IMR-90 (cell line): Measurements from ENCODE around the gene OR5AC2.

Source experiments
- CEBPB ChIP-seq: IDR thresholded peaks from 2 replicates; pipeline ENCODE4 v1.6.1; 2012; ENCODE audit warnings: low read depth, low read length, improper control_type of control experiment
- FOS ChIP-seq: fragments of 150-350 bp; IDR thresholded peaks from 2 replicates; pipeline ENCODE4 v1.6.1; 2016; ENCODE audit warnings: low read depth, low read length
- MAFK ChIP-seq: IDR thresholded peaks from 2 replicates; pipeline ENCODE4 v1.6.1; 2012; ENCODE audit warnings: low read depth, low read length, improper control_type of control experiment
- NFE2L2 ChIP-seq: fragments of 150-350 bp; IDR thresholded peaks from 2 replicates; pipeline ENCODE4 v1.6.1; 2016; ENCODE audit warnings: low read depth, mild to moderate bottlenecking, low read length
- POLR2A ChIP-seq: IDR thresholded peaks from 2 replicates; pipeline ENCODE4 v1.6.1; 2012; ENCODE audit warnings: mild to moderate bottlenecking, low read depth, low read length
- RAD21 ChIP-seq: IDR thresholded peaks from 2 replicates; pipeline ENCODE4 v1.6.1; 2012; ENCODE audit warnings: low read length, improper control_type of control experiment
- RCOR1 ChIP-seq: IDR thresholded peaks from 2 replicates; pipeline ENCODE4 v1.6.1; 2012; ENCODE audit warnings: mild to moderate bottlenecking, low read length, improper control_type of control experiment; ENCODE audit not compliant: insufficient replicate concordance
- RFX5 ChIP-seq: IDR thresholded peaks from 2 replicates; pipeline ENCODE4 v1.8.0; 2012; ENCODE audit warnings: low read depth, mild to moderate bottlenecking, low read length, moderate library complexity
- SMC3 ChIP-seq: fragments of 150-350 bp; IDR thresholded peaks from 2 replicates; pipeline ENCODE4 v1.6.1; 2016; ENCODE audit warnings: low read depth, mild to moderate bottlenecking, antibody characterized with exemption, low read length, moderate library complexity
- USF2 ChIP-seq: fragments of 150-350 bp; IDR thresholded peaks from 2 replicates; pipeline ENCODE4 v1.6.1; 2017; ENCODE audit warnings: mild to moderate bottlenecking, antibody characterized with exemption, low read length, low read depth
- TF ChIP-seq, protein P1 (sequence below): conservative IDR thresholded peaks from 2 replicates; pipeline ENCODE4 v1.5.1; 2012; ENCODE audit warnings: mild to moderate bottlenecking, low read depth, low read length, improper control_type of control experiment

- TF ChIP-seq, protein P1, sequence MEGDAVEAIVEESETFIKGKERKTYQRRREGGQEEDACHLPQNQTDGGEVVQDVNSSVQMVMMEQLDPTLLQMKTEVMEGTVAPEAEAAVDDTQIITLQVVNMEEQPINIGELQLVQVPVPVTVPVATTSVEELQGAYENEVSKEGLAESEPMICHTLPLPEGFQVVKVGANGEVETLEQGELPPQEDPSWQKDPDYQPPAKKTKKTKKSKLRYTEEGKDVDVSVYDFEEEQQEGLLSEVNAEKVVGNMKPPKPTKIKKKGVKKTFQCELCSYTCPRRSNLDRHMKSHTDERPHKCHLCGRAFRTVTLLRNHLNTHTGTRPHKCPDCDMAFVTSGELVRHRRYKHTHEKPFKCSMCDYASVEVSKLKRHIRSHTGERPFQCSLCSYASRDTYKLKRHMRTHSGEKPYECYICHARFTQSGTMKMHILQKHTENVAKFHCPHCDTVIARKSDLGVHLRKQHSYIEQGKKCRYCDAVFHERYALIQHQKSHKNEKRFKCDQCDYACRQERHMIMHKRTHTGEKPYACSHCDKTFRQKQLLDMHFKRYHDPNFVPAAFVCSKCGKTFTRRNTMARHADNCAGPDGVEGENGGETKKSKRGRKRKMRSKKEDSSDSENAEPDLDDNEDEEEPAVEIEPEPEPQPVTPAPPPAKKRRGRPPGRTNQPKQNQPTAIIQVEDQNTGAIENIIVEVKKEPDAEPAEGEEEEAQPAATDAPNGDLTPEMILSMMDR, result no peak
- TF ChIP-seq POLR2A (no peak), CEBPB (no peak), MAFK (no peak), FOS (no peak), RFX5 (no peak), SMC3 (no peak), NFE2L2 (no peak), RAD21 (no peak), RCOR1 (no peak), USF2 (no peak)
These were observed 27.3 kb downstream of the OR5AC2 start for GRCh38 chr3:98114264-98114663.
